ENCODE results near the gene GPR62. TPM values are rescaled to one million over a fixed set of nuclear protein-coding genes. Genes with fewer than 3 reads are reported as not detected.
A peak's percentile ranks its signal among the peaks of the same experiment; 100 is the strongest.

The GPR62 gene
- total RNA-seq, 1 donor from 2014 or later: not detected

GRCh38 chr3:51938780-51939425, 16.3 kb upstream of the GPR62 start:
- DNase-seq (ENCODE audit: low read depth in 2 of 2): peak in 1 of 2 donors; percentile 0

- no peak for DNase-seq (ENCODE audit: low read depth in 2 of 2)
Observed at GRCh38 chr3:51940648-51941462, 14.3 kb upstream of the GPR62 start.

GRCh38 chr3:51941463-51941797, 13.8 kb upstream of the GPR62 start:
- no peak for DNase-seq (ENCODE audit: low read depth in 2 of 2)

- peak; percentile 100 for DNase-seq (ENCODE audit: low read depth in 2 of 2)
Observed at GRCh38 chr3:51941798-51942602, 13.2 kb upstream of the GPR62 start, which contains the start of the genes PARP3 and RRP9. Gene PARP3, plus strand, starts transcription at chr3:51942363. Its CDS starts 993 bp downstream, at chr3:51943356. Gene RRP9, minus strand, starts transcription at chr3:51941904. Its CDS starts 37 bp downstream, at chr3:51941867.

- DNase-seq (ENCODE audit: low read depth in 2 of 2): peak; percentile 45 to 58
Observed at GRCh38 chr3:51942603-51943450, 12.4 kb upstream of the GPR62 start.

- DNase-seq (ENCODE audit: low read depth in 2 of 2): no peak
Observed at GRCh38 chr3:51943451-51944391, 11.5 kb upstream of the GPR62 start.

- DNase-seq (ENCODE audit: low read depth in 2 of 2): no peak
Observed at GRCh38 chr3:51944451-51945021, 10.6 kb upstream of the GPR62 start.

GRCh38 chr3:51945031-51945840, 9.9 kb upstream of the GPR62 start:
- DNase-seq (ENCODE audit: low read depth in 2 of 2): no peak

GRCh38 chr3:51945926-51946705, 9.1 kb upstream of the GPR62 start:
- no peak for DNase-seq (ENCODE audit: low read depth in 2 of 2)

- no peak for DNase-seq (ENCODE audit: low read depth in 2 of 2)
Observed at GRCh38 chr3:51946796-51947195, 8.4 kb upstream of the GPR62 start.

GRCh38 chr3:51947215-51947900, 7.8 kb upstream of the GPR62 start:
- no peak for DNase-seq (ENCODE audit: low read depth in 2 of 2)

- DNase-seq (ENCODE audit: low read depth in 2 of 2): no peak
Observed at GRCh38 chr3:51948016-51948580, 7.1 kb upstream of the GPR62 start.

GRCh38 chr3:51949121-51949520, 6.1 kb upstream of the GPR62 start:
- no peak for DNase-seq (ENCODE audit: low read depth in 2 of 2)

GRCh38 chr3:51950899-51951298, 4.3 kb upstream of the GPR62 start:
- DNase-seq (ENCODE audit: low read depth in 2 of 2): no peak

GRCh38 chr3:51953445-51953844, 1.7 kb upstream of the GPR62 start:
- no peak for DNase-seq (ENCODE audit: low read depth in 2 of 2)

- no peak for DNase-seq (ENCODE audit: low read depth in 2 of 2)
Observed at GRCh38 chr3:51954105-51954504, 1.1 kb upstream of the GPR62 start.

GRCh38 chr3:51954713-51955112, 468 bp upstream of the GPR62 start:
- DNase-seq (ENCODE audit: low read depth in 2 of 2): no peak
